ENCODE results near the gene SYK. TPM values are rescaled to one million over a fixed set of nuclear protein-coding genes. Genes with fewer than 3 reads are reported as not detected.

Gene SYK
- total RNA-seq, 2 donors from 2014 or later = 2.5 to 6.0 TPM

DNA sequence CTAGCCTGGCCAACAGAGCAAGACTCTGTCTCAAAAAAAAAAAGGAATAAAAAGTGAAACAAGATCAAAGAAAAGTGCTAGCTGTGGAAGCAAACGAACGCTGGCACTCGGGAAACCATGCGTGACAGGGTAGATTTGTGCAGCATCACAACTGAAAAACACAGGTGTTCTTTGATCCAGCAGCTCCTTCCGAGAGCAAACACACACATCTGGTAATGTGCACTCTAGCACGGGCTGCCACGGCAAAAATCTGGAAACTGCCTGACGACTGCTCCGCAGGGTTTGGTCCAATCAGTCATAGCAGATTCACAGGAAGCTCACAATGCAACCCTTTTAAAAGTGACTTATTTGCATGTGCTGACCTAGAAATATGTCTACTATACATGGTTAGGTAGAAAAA lies 80.0 kb downstream of the SYK start:
- no peak overlapping the region for H3K27ac Mint-ChIP-seq
- Histone ChIP-seq H3K27me3 (ENCODE audit: control insufficient read depth, insufficient read depth, low read length, poor library complexity, severe bottlenecking) (no peaks in the 10 kb centered on the region), H3K27ac (ENCODE audit: low read depth, low read length) (no peak overlapping the region), H3K4me3 (ENCODE audit: low read length) (no peak overlapping the region), H3K36me3 (ENCODE audit: control insufficient read depth, insufficient read depth, low read length) (no peaks in the 10 kb centered on the region), H3K9ac (ENCODE audit: extremely low read depth, low read length, poor library complexity, severe bottlenecking) (no peak overlapping the region), H3K4me1 (ENCODE audit: control insufficient read depth, insufficient read depth, low read length) (no peaks in the 10 kb centered on the region), H3K9me3 (ENCODE audit: control insufficient read depth, low read length) (peaks cover 5% of the 10 kb centered on the region)
- TF ChIP-seq, protein P1, sequence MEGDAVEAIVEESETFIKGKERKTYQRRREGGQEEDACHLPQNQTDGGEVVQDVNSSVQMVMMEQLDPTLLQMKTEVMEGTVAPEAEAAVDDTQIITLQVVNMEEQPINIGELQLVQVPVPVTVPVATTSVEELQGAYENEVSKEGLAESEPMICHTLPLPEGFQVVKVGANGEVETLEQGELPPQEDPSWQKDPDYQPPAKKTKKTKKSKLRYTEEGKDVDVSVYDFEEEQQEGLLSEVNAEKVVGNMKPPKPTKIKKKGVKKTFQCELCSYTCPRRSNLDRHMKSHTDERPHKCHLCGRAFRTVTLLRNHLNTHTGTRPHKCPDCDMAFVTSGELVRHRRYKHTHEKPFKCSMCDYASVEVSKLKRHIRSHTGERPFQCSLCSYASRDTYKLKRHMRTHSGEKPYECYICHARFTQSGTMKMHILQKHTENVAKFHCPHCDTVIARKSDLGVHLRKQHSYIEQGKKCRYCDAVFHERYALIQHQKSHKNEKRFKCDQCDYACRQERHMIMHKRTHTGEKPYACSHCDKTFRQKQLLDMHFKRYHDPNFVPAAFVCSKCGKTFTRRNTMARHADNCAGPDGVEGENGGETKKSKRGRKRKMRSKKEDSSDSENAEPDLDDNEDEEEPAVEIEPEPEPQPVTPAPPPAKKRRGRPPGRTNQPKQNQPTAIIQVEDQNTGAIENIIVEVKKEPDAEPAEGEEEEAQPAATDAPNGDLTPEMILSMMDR (conservative IDR thresholded peaks at IDR 0.05) = no peak
- peak; percentile 6 for DNase-seq
- no peak overlapping the region for H3K4me3 Mint-ChIP-seq
- no peaks in the 10 kb centered on the region for H3K27me3 Mint-ChIP-seq (ENCODE audit: insufficient read depth)
- no peaks in the 10 kb centered on the region for H3K4me1 Mint-ChIP-seq
- H3K9me3 Mint-ChIP-seq = no peaks in the 10 kb centered on the region
- WGBS, 2 experiments (ENCODE audit: insufficient coverage in 1 of 2, insufficient read length in 1 of 2) = 92 to 94% methylated on average over 9 of the region's 9 CpGs
- H3K36me3 Mint-ChIP-seq (ENCODE audit: low read depth) = no peaks in the 10 kb centered on the region

DNA sequence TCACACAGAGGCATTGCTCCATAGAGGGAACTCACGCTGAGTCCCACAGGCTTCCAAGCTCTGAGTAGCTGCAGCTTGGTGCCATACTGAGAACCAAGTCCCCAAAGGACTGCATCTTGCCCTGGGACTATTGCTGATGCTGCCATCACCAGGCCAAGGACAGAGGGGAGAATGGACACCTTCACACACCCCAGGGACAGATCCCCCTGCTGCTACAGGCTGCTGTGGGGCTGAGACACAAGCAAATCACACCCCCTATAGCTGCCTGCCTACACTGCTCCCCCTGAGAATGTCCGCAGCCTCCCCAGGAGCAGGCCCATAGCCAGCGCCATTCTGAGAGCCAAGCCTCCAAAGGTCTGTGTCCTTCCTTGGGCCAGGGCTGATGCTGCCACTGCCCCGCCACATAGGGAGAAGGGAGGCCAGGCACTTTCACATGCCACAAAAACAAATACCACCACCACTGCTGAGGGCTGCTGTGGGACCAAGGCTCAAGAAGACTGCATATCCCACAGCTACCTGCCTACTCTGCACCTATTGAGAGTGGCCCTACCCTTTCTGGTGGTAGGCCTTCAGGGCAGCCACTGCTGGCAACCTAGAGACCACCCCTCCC lies 81.5 kb downstream of the SYK start:
- Histone ChIP-seq H3K9ac (ENCODE audit: extremely low read depth, low read length, poor library complexity, severe bottlenecking) (no peak overlapping the region), H3K36me3 (ENCODE audit: control insufficient read depth, insufficient read depth, low read length) (no peaks in the 10 kb centered on the region), H3K4me1 (ENCODE audit: control insufficient read depth, insufficient read depth, low read length) (no peaks in the 10 kb centered on the region), H3K27me3 (ENCODE audit: control insufficient read depth, insufficient read depth, low read length, poor library complexity, severe bottlenecking) (no peaks in the 10 kb centered on the region), H3K9me3 (ENCODE audit: control insufficient read depth, low read length) (peaks cover 5% of the 10 kb centered on the region), H3K4me3 (ENCODE audit: low read length) (no peak overlapping the region), H3K27ac (ENCODE audit: low read depth, low read length) (no peak overlapping the region)
- Mint-ChIP-seq H3K36me3 (ENCODE audit: low read depth) (no peaks in the 10 kb centered on the region), H3K27ac (no peak overlapping the region), H3K9me3 (no peaks in the 10 kb centered on the region), H3K4me1 (peaks cover 2% of the 10 kb centered on the region), H3K4me3 (no peak overlapping the region), H3K27me3 (ENCODE audit: insufficient read depth) (no peaks in the 10 kb centered on the region)
- peak; percentile 20 for DNase-seq
- WGBS, 2 experiments (ENCODE audit: insufficient coverage in 1 of 2, insufficient read length in 1 of 2) = 89 to 100% methylated on average over 1 to 4 of the region's 4 CpGs
- TF ChIP-seq, protein P1 (conservative IDR thresholded peaks at IDR 0.05) = no peak

DNA sequence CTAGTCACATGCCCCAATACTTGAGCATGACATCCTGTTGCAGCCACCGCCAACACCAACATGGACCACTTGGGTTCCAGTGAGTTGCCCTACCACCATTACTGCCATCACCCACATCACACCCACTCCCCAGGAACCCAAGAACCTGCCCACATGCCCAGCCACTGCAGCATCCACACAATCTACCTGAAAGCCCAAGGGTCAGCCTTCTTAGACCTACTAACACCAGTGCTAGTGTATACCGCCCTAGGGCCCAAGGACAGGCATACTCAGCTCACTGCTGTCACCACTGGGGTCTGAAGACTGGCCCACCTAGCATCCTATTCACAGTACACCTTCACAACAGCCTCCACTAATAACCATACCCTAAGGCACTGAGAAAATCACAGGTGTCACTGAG lies 82.0 kb downstream of the SYK start:
- Mint-ChIP-seq H3K27me3 (ENCODE audit: insufficient read depth) (peaks cover 3% of the 10 kb centered on the region), H3K27ac (no peak overlapping the region), H3K36me3 (ENCODE audit: low read depth) (no peaks in the 10 kb centered on the region), H3K9me3 (no peaks in the 10 kb centered on the region), H3K4me3 (no peak overlapping the region), H3K4me1 (peaks cover 2% of the 10 kb centered on the region)
- H3K9ac ChIP-seq (ENCODE audit: extremely low read depth, low read length, poor library complexity, severe bottlenecking) = no peak overlapping the region
- no peaks in the 10 kb centered on the region for H3K4me1 ChIP-seq (ENCODE audit: control insufficient read depth, insufficient read depth, low read length)
- H3K4me3 ChIP-seq (ENCODE audit: low read length) = no peak overlapping the region
- WGBS, 2 experiments (ENCODE audit: insufficient coverage in 1 of 2, insufficient read length in 1 of 2) = 93% methylated on average over 2 of the region's 2 CpGs; no CpG with 5 or more reads in 1 of the 2 experiments
- H3K36me3 ChIP-seq (ENCODE audit: control insufficient read depth, insufficient read depth, low read length) = no peaks in the 10 kb centered on the region
- DNase-seq = peak; percentile 18
- no peaks in the 10 kb centered on the region for H3K27me3 ChIP-seq (ENCODE audit: control insufficient read depth, insufficient read depth, low read length, poor library complexity, severe bottlenecking)
- no peak overlapping the region for H3K27ac ChIP-seq (ENCODE audit: low read depth, low read length)
- H3K9me3 ChIP-seq (ENCODE audit: control insufficient read depth, low read length) = peaks cover 5% of the 10 kb centered on the region
- TF ChIP-seq, protein P1 (conservative IDR thresholded peaks at IDR 0.05) = no peak

Data from endodermal cell (in vitro differentiated cells).